Parathyroid adenoma (tissue), 2 donors: ENCODE data around the gene KDM6B.
"Not testable (repeated sequence)": the region's sequence is repeated elsewhere in the genome, so short reads cannot be mapped to it uniquely, and the experiment has no call there.

Experiments used
- H2AFZ ChIP-seq: fragments of 300-600 bp; sonication (generic); one replicate; pipeline ENCODE4 v1.7.0; 2017; ENCODE audit warnings: antibody characterized with exemption, mild to moderate bottlenecking
- H3K27ac ChIP-seq: fragments of 300-600 bp; sonication (generic); one replicate; pipeline ENCODE4 v1.7.0; 2017
- H3K27me3 ChIP-seq: fragments of 300-600 bp; sonication (generic); one replicate; pipeline ENCODE4 v1.7.0; 2017; ENCODE audit warnings: low read length; ENCODE audit not compliant: control insufficient read depth, insufficient read depth
- H3K36me3 ChIP-seq: fragments of 300-600 bp; sonication (generic); one replicate; pipeline ENCODE4 v1.7.0; 2017; ENCODE audit warnings: low read length; ENCODE audit not compliant: control insufficient read depth, insufficient read depth
- H3K4me1 ChIP-seq: fragments of 300-600 bp; sonication (generic); one replicate; pipeline ENCODE4 v1.7.0; 2017; ENCODE audit warnings: control low read depth
- H3K4me2 ChIP-seq: fragments of 300-600 bp; sonication (generic); one replicate; pipeline ENCODE4 v1.7.0; 2017; ENCODE audit warnings: low read length
- H3K4me3 ChIP-seq: fragments of 300-600 bp; sonication (generic); one replicate; pipeline ENCODE4 v1.7.0; 2017; ENCODE audit warnings: low read depth, low read length
- H3K79me2 ChIP-seq: fragments of 300-600 bp; sonication (generic); one replicate; pipeline ENCODE4 v1.7.0; 2017; ENCODE audit warnings: control low read depth
- H3K9ac ChIP-seq: fragments of 300-600 bp; sonication (generic); one replicate; pipeline ENCODE4 v1.7.0; 2017; ENCODE audit warnings: mild to moderate bottlenecking
- H3K9me3 ChIP-seq: fragments of 300-600 bp; sonication (generic); one replicate; pipeline ENCODE4 v1.7.0; 2017; ENCODE audit warnings: low read length; ENCODE audit not compliant: control insufficient read depth
- TF ChIP-seq, protein P1 (sequence below): fragments of 300-600 bp; sonication (generic); IDR thresholded peaks from one replicate; pipeline ENCODE4 v1.7.0; 2017; ENCODE audit warnings: antibody characterized with exemption, mild to moderate bottlenecking
- donor health status: primary hyperparathyroidism.

KDM6B gene

DNA sequence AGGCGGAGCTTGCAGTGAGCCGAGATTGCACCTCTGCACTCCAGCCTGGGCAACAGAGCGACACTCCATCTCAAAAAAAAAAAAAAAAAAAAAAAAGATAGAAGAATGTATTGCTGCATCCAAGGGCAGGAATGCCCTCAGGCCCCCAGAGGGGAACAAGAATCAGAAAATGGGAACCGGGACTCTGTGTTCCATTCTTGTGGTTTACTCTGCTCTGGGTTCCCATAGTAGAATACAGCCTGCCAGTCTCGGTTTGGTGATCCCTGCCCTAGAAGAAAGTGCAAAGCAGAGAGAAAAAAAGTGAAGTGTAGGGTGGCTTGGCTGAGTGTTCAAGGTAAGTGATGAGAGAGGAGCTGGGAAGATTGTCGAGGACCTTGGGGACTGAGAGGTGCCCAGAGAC, 27.4 kb upstream of the KDM6B start:
- H3K4me1 ChIP-seq, result peaks cover 17% of the 10 kb centered on the region
- H3K27me3 ChIP-seq, result no peaks in the 10 kb centered on the region
- no peaks in the 10 kb centered on the region for H3K79me2 ChIP-seq
- H3K9me3 ChIP-seq, result no peaks in the 10 kb centered on the region
- peak overlapping the region; percentile 41 for H3K9ac ChIP-seq
- TF ChIP-seq, protein P1, sequence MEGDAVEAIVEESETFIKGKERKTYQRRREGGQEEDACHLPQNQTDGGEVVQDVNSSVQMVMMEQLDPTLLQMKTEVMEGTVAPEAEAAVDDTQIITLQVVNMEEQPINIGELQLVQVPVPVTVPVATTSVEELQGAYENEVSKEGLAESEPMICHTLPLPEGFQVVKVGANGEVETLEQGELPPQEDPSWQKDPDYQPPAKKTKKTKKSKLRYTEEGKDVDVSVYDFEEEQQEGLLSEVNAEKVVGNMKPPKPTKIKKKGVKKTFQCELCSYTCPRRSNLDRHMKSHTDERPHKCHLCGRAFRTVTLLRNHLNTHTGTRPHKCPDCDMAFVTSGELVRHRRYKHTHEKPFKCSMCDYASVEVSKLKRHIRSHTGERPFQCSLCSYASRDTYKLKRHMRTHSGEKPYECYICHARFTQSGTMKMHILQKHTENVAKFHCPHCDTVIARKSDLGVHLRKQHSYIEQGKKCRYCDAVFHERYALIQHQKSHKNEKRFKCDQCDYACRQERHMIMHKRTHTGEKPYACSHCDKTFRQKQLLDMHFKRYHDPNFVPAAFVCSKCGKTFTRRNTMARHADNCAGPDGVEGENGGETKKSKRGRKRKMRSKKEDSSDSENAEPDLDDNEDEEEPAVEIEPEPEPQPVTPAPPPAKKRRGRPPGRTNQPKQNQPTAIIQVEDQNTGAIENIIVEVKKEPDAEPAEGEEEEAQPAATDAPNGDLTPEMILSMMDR, result no peak
- H3K4me3 ChIP-seq, result no peak overlapping the region
- H3K36me3 ChIP-seq, result no peaks in the 10 kb centered on the region
- peak overlapping the region; percentile 53 for H3K4me2 ChIP-seq
- peak overlapping the region; percentile 95 for H3K27ac ChIP-seq
- peak overlapping the region; percentile 85 for H2AFZ ChIP-seq

- peak overlapping the region; percentile 53 for H3K4me2 ChIP-seq
- peak overlapping the region; percentile 6 for H3K4me3 ChIP-seq
- no peaks in the 10 kb centered on the region for H3K79me2 ChIP-seq
- peak overlapping the region; percentile 95 for H3K27ac ChIP-seq
- peak overlapping the region; percentile 85 for H2AFZ ChIP-seq
- no peaks in the 10 kb centered on the region for H3K9me3 ChIP-seq
- TF ChIP-seq, protein P1, result no peak
- H3K4me1 ChIP-seq, result peaks cover 17% of the 10 kb centered on the region
- H3K27me3 ChIP-seq, result no peaks in the 10 kb centered on the region
- H3K36me3 ChIP-seq, result no peaks in the 10 kb centered on the region
- H3K9ac ChIP-seq, result peak overlapping the region; percentile 41
Measured at GRCh38 chr17:7807206-7807605, 26.8 kb upstream of the KDM6B start.

DNA sequence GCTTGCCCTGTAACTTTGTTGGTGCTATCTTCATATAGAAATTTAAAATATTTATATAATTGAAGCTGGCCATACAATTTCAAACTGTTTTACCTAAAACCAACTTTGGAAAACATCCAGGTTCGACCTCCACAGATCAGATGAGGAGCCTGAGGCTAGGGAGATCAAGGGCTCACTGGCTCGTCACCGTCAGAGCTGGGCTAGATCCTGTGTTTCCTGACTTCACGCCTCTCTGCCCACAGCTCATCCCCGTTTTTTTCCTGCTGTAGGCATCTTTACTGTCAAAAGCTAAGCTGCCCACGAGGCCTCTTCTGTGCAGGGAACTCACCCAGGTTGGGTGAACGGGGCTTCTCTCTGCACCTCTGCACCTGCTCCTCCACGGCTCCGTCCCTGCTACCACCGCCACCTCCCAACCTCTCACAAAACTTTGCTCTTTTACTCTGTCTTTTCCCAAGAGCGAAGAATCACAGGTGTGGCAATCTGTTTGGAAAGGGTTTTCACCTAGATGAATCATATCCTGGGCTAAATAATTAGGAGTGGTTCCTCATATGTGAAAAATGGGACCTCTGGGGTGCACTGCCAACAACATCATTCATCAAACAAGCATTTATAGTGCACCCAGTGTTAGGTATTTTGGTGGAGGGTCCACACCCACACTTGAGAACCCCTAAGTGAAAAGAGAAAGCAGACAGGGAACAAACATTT, 24.8 kb upstream of the KDM6B start:
- no peak overlapping the region for H3K27ac ChIP-seq
- no peaks in the 10 kb centered on the region for H3K79me2 ChIP-seq
- H2AFZ ChIP-seq, result no peak overlapping the region
- H3K4me2 ChIP-seq, result no peak overlapping the region
- H3K4me1 ChIP-seq, result peaks cover 13% of the 10 kb centered on the region
- no peaks in the 10 kb centered on the region for H3K36me3 ChIP-seq
- no peak overlapping the region for H3K4me3 ChIP-seq
- TF ChIP-seq, protein P1, result no peak
- H3K27me3 ChIP-seq, result no peaks in the 10 kb centered on the region
- no peaks in the 10 kb centered on the region for H3K9me3 ChIP-seq
- H3K9ac ChIP-seq, result no peak overlapping the region

DNA sequence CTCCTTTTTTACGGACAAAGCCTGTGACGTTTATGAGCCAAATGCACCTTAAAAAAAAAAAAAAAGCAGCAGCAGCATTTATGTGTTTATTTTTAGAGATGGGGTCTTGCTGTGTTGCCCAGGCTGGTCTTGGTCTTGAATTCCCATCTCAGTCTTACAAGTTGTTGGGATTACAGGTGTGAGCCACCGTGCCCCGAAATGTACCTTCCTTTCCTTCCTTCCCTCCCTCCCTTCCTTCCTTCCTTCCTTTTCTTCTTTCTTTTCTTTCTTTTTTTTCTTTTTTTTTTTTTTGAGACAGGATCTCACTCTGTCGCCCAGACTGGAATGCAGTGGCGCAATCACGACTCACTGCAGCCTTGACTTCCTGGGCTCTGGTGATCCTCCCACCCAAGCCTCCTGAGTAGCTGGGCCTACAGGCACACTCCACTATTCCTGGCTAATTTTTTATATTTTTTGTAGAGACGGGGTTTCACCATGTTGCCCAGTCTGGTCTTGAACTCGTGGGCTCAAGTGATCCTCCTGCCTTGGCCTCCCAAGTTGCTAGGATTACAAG, 24.1 kb upstream of the KDM6B start:
- not testable (repeated sequence) for H3K4me3 ChIP-seq, H3K27ac ChIP-seq, H3K9ac ChIP-seq, H2AFZ ChIP-seq, H3K36me3 ChIP-seq, H3K27me3 ChIP-seq, H3K4me2 ChIP-seq, H3K9me3 ChIP-seq, H3K79me2 ChIP-seq
- peaks cover 13% of the 10 kb centered on the region for H3K4me1 ChIP-seq

GRCh38 chr17:7811251-7811650, 22.8 kb upstream of the KDM6B start:
- H2AFZ ChIP-seq, result no peak overlapping the region
- no peak overlapping the region for H3K9ac ChIP-seq
- H3K27me3 ChIP-seq, result no peaks in the 10 kb centered on the region
- TF ChIP-seq, protein P1, result no peak
- H3K4me3 ChIP-seq, result no peak overlapping the region
- no peak overlapping the region for H3K27ac ChIP-seq
- peaks cover 13% of the 10 kb centered on the region for H3K4me1 ChIP-seq
- H3K4me2 ChIP-seq, result no peak overlapping the region
- no peaks in the 10 kb centered on the region for H3K9me3 ChIP-seq
- H3K36me3 ChIP-seq, result no peaks in the 10 kb centered on the region
- H3K79me2 ChIP-seq, result no peaks in the 10 kb centered on the region
